Progenitor cell of endocrine pancreas (in vitro differentiated cells): Measurements from ENCODE around the gene ZBTB1. TPM values are rescaled to one million over a fixed set of nuclear protein-coding genes. Genes with fewer than 3 reads are reported as not detected.
"Not testable (repeated sequence)": the region's sequence is repeated elsewhere in the genome, so short reads cannot be mapped to it uniquely, and the experiment has no call there.

Experiments used
- DNase-seq: peaks from one replicate; pipeline ENCODE4 v3.0.0; 2021; ENCODE audit warnings: low spot score; ENCODE audit not compliant: unreplicated experiment
- H3K27ac Mint-ChIP-seq: 2 replicates; pipeline ENCODE4 v1.8.0; 2021; ENCODE audit warnings: mild to moderate bottlenecking, moderate library complexity, mixed read lengths
- H3K27me3 Mint-ChIP-seq: 2 replicates; pipeline ENCODE4 v1.8.0; 2021; ENCODE audit warnings: mixed read lengths
- H3K36me3 Mint-ChIP-seq: 2 replicates; pipeline ENCODE4 v1.8.0; 2022; ENCODE audit warnings: mixed read lengths; ENCODE audit not compliant: insufficient read depth
- H3K4me1 Mint-ChIP-seq: 2 replicates; pipeline ENCODE4 v1.8.0; 2021; ENCODE audit warnings: low read depth, mixed read lengths
- H3K4me3 Mint-ChIP-seq: 2 replicates; pipeline ENCODE4 v1.8.0; 2021; ENCODE audit warnings: low read depth, mild to moderate bottlenecking, moderate library complexity, mixed read lengths
- H3K9me3 Mint-ChIP-seq: 2 replicates; pipeline ENCODE4 v1.8.0; 2021; ENCODE audit warnings: low read depth, mixed read lengths
- CTCF ChIP-seq: fragments of 200-600 bp; sonication (generic); IDR thresholded peaks from one replicate; pipeline ENCODE4 v1.5.0; 2021; ENCODE audit warnings: antibody characterized with exemption, mild to moderate bottlenecking; ENCODE audit not compliant: unreplicated experiment
- total RNA-seq: library from RNA; stranded (reverse); gene quantifications from 2 replicates; pipeline ENCODE4 v1.2.1, GENCODE V29; 2021

The ZBTB1 gene
- total RNA-seq, 1 donor from 2014 or later = 43.6 TPM

DNA sequence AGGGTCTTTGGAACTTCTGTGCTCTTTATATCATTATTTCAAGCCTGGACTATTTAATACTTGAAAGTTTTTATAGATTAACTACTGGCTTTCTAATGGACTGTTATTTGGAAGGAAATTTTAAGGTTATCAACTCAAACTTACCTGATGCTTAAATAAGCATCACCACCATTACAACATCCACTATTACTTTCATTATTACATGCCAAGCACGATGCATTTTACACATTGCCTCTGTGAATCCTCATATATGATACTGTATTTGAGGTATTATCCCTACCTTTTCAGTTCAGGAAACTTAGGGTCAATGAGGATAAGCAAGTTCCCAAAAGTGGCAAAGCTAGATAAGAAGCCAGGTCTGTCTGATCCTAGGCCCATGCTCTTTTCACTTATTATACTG lies 12.4 kb downstream of the ZBTB1 start:
- TF ChIP-seq CTCF = no peak
- Mint-ChIP-seq H3K27ac (no peak overlapping the region), H3K27me3 (no peaks in the 10 kb centered on the region), H3K9me3 (no peaks in the 10 kb centered on the region), H3K36me3 (no peaks in the 10 kb centered on the region), H3K4me3 (no peak overlapping the region), H3K4me1 (peaks cover 5% of the 10 kb centered on the region)
- DNase-seq = no peak

DNA sequence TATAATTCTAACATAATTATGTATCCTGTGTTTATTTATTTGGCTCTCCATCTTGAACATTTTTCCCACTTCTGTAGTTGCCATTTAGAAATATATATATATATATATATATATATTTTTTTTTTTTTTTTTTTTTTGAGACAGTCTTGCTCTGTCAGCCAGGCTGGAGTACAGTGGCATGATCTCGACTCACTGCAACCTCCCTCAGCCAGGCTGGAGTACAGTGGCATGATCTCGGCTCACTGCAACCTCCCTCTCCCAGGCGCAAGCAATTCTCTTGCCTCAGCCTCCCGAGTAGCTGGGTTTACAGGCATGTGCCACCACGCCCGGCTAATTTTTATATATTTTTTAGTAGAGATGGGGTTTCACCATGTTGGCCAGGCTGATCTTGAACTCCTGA lies 13.1 kb downstream of the ZBTB1 start:
- DNase-seq, H3K9me3 Mint-ChIP-seq, H3K36me3 Mint-ChIP-seq, H3K4me3 Mint-ChIP-seq, H3K27ac Mint-ChIP-seq, H3K27me3 Mint-ChIP-seq, H3K4me1 Mint-ChIP-seq: not testable (repeated sequence)

GRCh38 chr14:64518229-64518628 lies 13.7 kb downstream of the ZBTB1 start:
- Mint-ChIP-seq H3K4me1 (peaks cover 5% of the 10 kb centered on the region), H3K36me3 (no peaks in the 10 kb centered on the region), H3K4me3 (no peak overlapping the region), H3K27ac (no peak overlapping the region), H3K9me3 (no peaks in the 10 kb centered on the region), H3K27me3 (no peaks in the 10 kb centered on the region)
- TF ChIP-seq CTCF = no peak
- no peak for DNase-seq

DNA sequence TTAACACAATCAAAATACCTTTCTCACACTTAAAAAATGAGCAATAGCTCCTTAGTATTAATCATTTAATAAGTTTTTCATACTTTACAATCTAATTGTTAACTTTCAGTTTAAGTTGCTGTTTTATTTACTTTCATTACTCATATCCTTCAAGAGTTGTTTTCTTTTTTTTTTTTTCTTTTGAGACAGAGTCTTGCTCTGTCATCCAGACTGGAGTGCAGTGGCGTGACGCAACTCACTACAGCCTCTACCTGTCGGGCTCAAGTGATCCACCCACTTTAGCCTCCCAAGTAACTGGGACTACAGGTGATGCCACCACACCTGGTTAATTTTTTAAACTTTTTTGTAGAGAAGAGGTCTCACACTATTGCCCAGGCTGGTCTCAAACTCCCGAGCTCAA lies 16.1 kb downstream of the ZBTB1 start:
- no peak for DNase-seq
- Mint-ChIP-seq H3K36me3 (no peaks in the 10 kb centered on the region), H3K27me3 (no peaks in the 10 kb centered on the region), H3K27ac (no peak overlapping the region), H3K4me1 (peaks cover 3% of the 10 kb centered on the region), H3K9me3 (no peaks in the 10 kb centered on the region), H3K4me3 (no peak overlapping the region)
- no peak for TF ChIP-seq CTCF

GRCh38 chr14:64522591-64523355 lies 18.2 kb downstream of the ZBTB1 start:
- no peak overlapping the region for H3K27ac Mint-ChIP-seq
- TF ChIP-seq CTCF = no peak
- no peak for DNase-seq
- H3K27me3 Mint-ChIP-seq = no peaks in the 10 kb centered on the region
- H3K36me3 Mint-ChIP-seq = peaks cover 4% of the 10 kb centered on the region
- H3K4me1 Mint-ChIP-seq = peaks cover 3% of the 10 kb centered on the region
- no peak overlapping the region for H3K4me3 Mint-ChIP-seq
- H3K9me3 Mint-ChIP-seq = no peaks in the 10 kb centered on the region

DNA sequence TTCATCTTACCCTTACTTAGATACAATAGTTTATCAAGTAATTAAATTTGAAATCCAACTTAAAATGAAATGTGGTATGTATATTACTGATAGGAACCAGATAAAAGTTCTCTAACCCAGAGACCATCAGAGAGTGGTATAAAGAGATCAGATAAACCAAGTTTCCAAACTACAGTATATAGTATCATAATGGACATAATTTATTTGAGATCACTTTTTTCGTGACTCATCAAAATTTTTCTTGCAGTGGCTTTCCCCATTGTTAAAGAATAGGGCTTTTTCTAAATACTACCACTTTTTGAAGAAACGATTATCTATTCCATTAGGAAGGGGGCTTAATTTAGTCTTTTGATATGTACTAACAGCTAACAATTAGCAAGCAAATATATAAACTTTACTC lies 20.8 kb downstream of the ZBTB1 start:
- no peaks in the 10 kb centered on the region for H3K4me1 Mint-ChIP-seq
- no peak for DNase-seq
- no peaks in the 10 kb centered on the region for H3K27me3 Mint-ChIP-seq
- TF ChIP-seq CTCF = no peak
- no peak overlapping the region for H3K4me3 Mint-ChIP-seq
- no peak overlapping the region for H3K27ac Mint-ChIP-seq
- peaks cover 6% of the 10 kb centered on the region for H3K36me3 Mint-ChIP-seq
- no peaks in the 10 kb centered on the region for H3K9me3 Mint-ChIP-seq
